Measurements from ENCODE around the gene GNAO1. TPM values are rescaled to one million over a fixed set of nuclear protein-coding genes. Genes with fewer than 3 reads are reported as not detected.

GNAO1 gene
- total RNA-seq, 1 donor from 2014 or later: 1.2 TPM

DNA sequence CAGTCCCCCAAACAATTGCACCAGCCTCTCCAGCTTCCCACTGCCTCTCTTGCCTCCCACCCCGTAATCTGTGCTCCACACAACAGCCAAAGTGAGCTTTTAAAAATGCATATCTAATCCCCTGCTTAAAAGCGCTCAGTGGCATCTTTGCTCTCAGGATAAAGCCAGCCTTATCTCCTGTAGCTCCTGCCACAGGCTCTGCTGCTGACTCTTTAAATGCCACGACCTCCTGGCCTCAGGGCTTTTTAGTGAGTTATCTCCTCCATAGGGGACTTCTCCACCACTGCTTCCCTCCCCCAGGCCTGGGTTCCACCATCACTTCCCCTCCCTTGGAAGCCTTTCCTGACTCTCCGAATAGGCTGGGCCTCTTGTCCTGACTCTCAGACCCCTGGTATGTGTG, 98.6 kb downstream of the GNAO1 start:
- H3K27ac Mint-ChIP-seq (ENCODE audit: unreplicated experiment): no peak overlapping the region

DNA sequence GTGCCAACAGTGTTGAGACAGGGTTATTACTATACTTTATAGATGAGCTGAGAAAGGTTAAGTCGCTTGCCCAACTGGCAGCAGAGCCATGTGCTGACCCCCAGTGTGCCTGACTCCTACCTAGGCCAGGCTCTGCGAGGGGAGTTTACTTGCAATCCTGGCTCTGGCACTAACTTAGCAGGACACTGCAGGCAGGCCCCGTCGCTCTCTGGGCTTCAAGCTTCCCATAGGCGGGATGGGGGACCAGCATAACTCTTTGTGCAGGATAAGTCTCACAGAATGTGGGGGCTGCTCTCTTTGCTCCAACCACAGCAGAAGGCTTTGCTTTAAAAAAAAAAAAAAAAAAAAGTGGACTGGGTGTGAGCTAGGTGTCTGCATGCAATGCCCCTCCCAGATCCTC, 102.7 kb downstream of the GNAO1 start:
- H3K4me1 Mint-ChIP-seq (ENCODE audit: low read depth): peaks cover 11% of the 10 kb centered on the region
- H3K27me3 Mint-ChIP-seq (ENCODE audit: low read depth): peaks cover 8% of the 10 kb centered on the region
- H3K9me3 Mint-ChIP-seq (ENCODE audit: low read depth): no peaks in the 10 kb centered on the region
- DNase-seq (ENCODE audit: low spot score): no peak
- no peak for TF ChIP-seq CTCF (IDR thresholded peaks at IDR 0.05)
- H3K36me3 Mint-ChIP-seq (ENCODE audit: low read depth): no peaks in the 10 kb centered on the region
- no peak overlapping the region for H3K27ac Mint-ChIP-seq (ENCODE audit: unreplicated experiment)
- H3K4me3 Mint-ChIP-seq (ENCODE audit: unreplicated experiment): no peak overlapping the region

More for the DNA sequence above, 98.6 kb downstream of the GNAO1 start:
- no peak for TF ChIP-seq CTCF (IDR thresholded peaks at IDR 0.05)
- H3K4me3 Mint-ChIP-seq (ENCODE audit: unreplicated experiment): no peak overlapping the region
- peaks cover 8% of the 10 kb centered on the region for H3K27me3 Mint-ChIP-seq (ENCODE audit: low read depth)
- H3K4me1 Mint-ChIP-seq (ENCODE audit: low read depth): peaks cover 8% of the 10 kb centered on the region
- H3K9me3 Mint-ChIP-seq (ENCODE audit: low read depth): no peaks in the 10 kb centered on the region
- no peaks in the 10 kb centered on the region for H3K36me3 Mint-ChIP-seq (ENCODE audit: low read depth)
- DNase-seq (ENCODE audit: low spot score): no peak

DNA sequence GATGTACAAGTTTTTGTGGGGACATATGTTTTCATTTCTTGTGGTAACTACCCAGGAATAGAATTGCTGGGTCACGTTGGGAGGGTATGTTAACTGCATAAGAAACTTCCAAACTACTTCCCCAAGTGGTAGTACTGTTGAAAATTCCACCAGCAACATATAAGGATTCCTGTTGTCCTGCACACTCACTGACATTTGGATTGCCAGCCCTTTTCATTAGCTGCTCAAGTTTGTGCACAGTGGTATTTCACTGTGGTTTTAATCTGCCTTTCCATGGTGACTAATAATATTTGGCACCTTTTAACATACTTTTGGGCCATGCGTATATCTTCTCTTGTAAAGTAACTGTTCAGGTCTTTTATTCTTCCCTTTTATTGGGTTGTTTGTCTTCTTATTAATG, 103.3 kb downstream of the GNAO1 start:
- Mint-ChIP-seq H3K4me3 (ENCODE audit: unreplicated experiment) (no peak overlapping the region), H3K27ac (ENCODE audit: unreplicated experiment) (no peak overlapping the region), H3K36me3 (ENCODE audit: low read depth) (no peaks in the 10 kb centered on the region), H3K27me3 (ENCODE audit: low read depth) (peaks cover 8% of the 10 kb centered on the region), H3K9me3 (ENCODE audit: low read depth) (no peaks in the 10 kb centered on the region), H3K4me1 (ENCODE audit: low read depth) (peaks cover 15% of the 10 kb centered on the region)
- TF ChIP-seq CTCF (IDR thresholded peaks at IDR 0.05): no peak
- DNase-seq (ENCODE audit: low spot score): no peak

- no peak for DNase-seq (ENCODE audit: low spot score)
- Mint-ChIP-seq H3K4me1 (ENCODE audit: low read depth) (peaks cover 17% of the 10 kb centered on the region), H3K36me3 (ENCODE audit: low read depth) (no peaks in the 10 kb centered on the region), H3K27ac (ENCODE audit: unreplicated experiment) (no peak overlapping the region), H3K27me3 (ENCODE audit: low read depth) (peaks cover 8% of the 10 kb centered on the region), H3K9me3 (ENCODE audit: low read depth) (no peaks in the 10 kb centered on the region), H3K4me3 (ENCODE audit: unreplicated experiment) (no peak overlapping the region)
- no peak for TF ChIP-seq CTCF (IDR thresholded peaks at IDR 0.05)
Measured at GRCh38 chr16:56295059-56295665, 103.9 kb downstream of the GNAO1 start.

- Mint-ChIP-seq H3K4me3 (ENCODE audit: unreplicated experiment) (no peak overlapping the region), H3K9me3 (ENCODE audit: low read depth) (no peaks in the 10 kb centered on the region), H3K27me3 (ENCODE audit: low read depth) (peaks cover 5% of the 10 kb centered on the region), H3K4me1 (ENCODE audit: low read depth) (peaks cover 19% of the 10 kb centered on the region), H3K27ac (ENCODE audit: unreplicated experiment) (no peak overlapping the region), H3K36me3 (ENCODE audit: low read depth) (no peaks in the 10 kb centered on the region)
- no peak for TF ChIP-seq CTCF (IDR thresholded peaks at IDR 0.05)
- DNase-seq (ENCODE audit: low spot score): no peak
Measured at GRCh38 chr16:56295739-56296527, 104.6 kb downstream of the GNAO1 start.
